CD14-positive monocyte (primary cell): ENCODE data around the gene LHFPL5. TPM values are rescaled to one million over a fixed set of nuclear protein-coding genes. Genes with fewer than 3 reads are reported as not detected.
A peak's percentile ranks its signal among the peaks of the same experiment; 100 is the strongest.

Experiments used
- DNase-seq, 3 donors: peaks; one replicate each; pipeline ENCODE4 v3.0.0-alpha.2; 2011 to 2022
- H2AFZ ChIP-seq: 2 replicates; pipeline ENCODE4 v1.6.0; 2012; ENCODE audit warnings: mild to moderate bottlenecking, low read depth, low read length, inconsistent platforms; ENCODE audit not compliant: insufficient read depth, poor library complexity, severe bottlenecking
- H3K27ac ChIP-seq, 2 donors: 1 replicate in 1 of 2; 2 replicates in 1 of 2; pipeline ENCODE4 v1.5.1; 2012 to 2013; ENCODE audit warnings: low read length in 2 of 2, control low read depth in 1 of 2, inconsistent platforms in 1 of 2, low read depth in 1 of 2, mild to moderate bottlenecking in 1 of 2
- H3K27me3 ChIP-seq, 2 donors: one replicate each; pipeline versions ENCODE4 v1.6.0 to v1.6.1; 2011 to 2013; ENCODE audit warnings: low read length in 2 of 2; ENCODE audit not compliant: control insufficient read depth in 2 of 2, insufficient read depth in 2 of 2
- H3K36me3 ChIP-seq, 2 donors: replicated peaks in 1 of 2; 1 replicate in 1 of 2; 2 replicates in 1 of 2; pipeline versions ENCODE4 v1.5.1 to v1.6.1; 2012 to 2013; ENCODE audit warnings: low read length in 2 of 2, control low read depth in 1 of 2, inconsistent platforms in 1 of 2, mild to moderate bottlenecking in 1 of 2; ENCODE audit not compliant: insufficient read depth in 2 of 2, control insufficient read depth in 1 of 2
- H3K4me1 ChIP-seq, 2 donors: 1 replicate in 1 of 2; 2 replicates in 1 of 2; pipeline versions ENCODE4 v1.5.1 to v1.6.1; 2012 to 2013; ENCODE audit warnings: low read length in 2 of 2, control low read depth in 1 of 2, inconsistent platforms in 1 of 2, mild to moderate bottlenecking in 1 of 2, moderate library complexity in 1 of 2; ENCODE audit not compliant: insufficient read depth in 2 of 2, control insufficient read depth in 1 of 2
- H3K4me2 ChIP-seq: replicated peaks from 2 replicates; pipeline ENCODE3; 2012; ENCODE audit warnings: low read length, moderate library complexity, mild to moderate bottlenecking; ENCODE audit not compliant: poor library complexity, severe bottlenecking; ENCODE audit errors: extremely low read depth
- H3K4me3 ChIP-seq, 3 experiments: fragments of 200-600 bp in 1 of 3; sonication (generic) in 1 of 3; replicated peaks in 1 of 3; 1 replicate in 2 of 3; 2 replicates in 1 of 3; pipeline ENCODE4 v1.5.1; 2011 to 2013; ENCODE audit warnings: low read length in 3 of 3, mild to moderate bottlenecking in 3 of 3, control low read depth in 2 of 3, low read depth in 2 of 3, inconsistent platforms in 1 of 3, moderate library complexity in 1 of 3
- H3K79me2 ChIP-seq: 2 replicates; pipeline ENCODE4 v1.6.0; 2012; ENCODE audit warnings: mild to moderate bottlenecking, control low read depth, inconsistent platforms, low read length, moderate library complexity; ENCODE audit not compliant: insufficient read depth
- H3K9ac ChIP-seq: 2 replicates; pipeline ENCODE4 v1.6.0; 2017; ENCODE audit warnings: low read length, mild to moderate bottlenecking; ENCODE audit not compliant: insufficient read depth, poor library complexity, severe bottlenecking
- H3K9me3 ChIP-seq, 2 donors: replicated peaks in 1 of 2; 1 replicate in 1 of 2; 2 replicates in 1 of 2; pipeline versions ENCODE4 v1.5.1 to v1.6.1; 2012 to 2013; ENCODE audit warnings: low read length in 2 of 2, control low read depth in 1 of 2; ENCODE audit not compliant: control insufficient read depth in 1 of 2, insufficient read depth in 1 of 2
- H4K20me1 ChIP-seq: 2 replicates; pipeline ENCODE4 v1.6.0; 2012; ENCODE audit warnings: mild to moderate bottlenecking, low read length, control low read depth, moderate library complexity; ENCODE audit not compliant: insufficient read depth
- H3K27ac Mint-ChIP-seq, 7 donors: one replicate each; pipeline ENCODE4 v1.8.0; 2020; ENCODE audit warnings: mild to moderate bottlenecking in 7 of 7, mixed read lengths in 7 of 7, moderate library complexity in 6 of 7, inconsistent platforms in 2 of 7
- H3K27me3 Mint-ChIP-seq, 3 donors: one replicate each; pipeline ENCODE4 v1.8.0; 2021 to 2022; ENCODE audit warnings: low read depth in 3 of 3, mild to moderate bottlenecking in 3 of 3, mixed read lengths in 3 of 3, moderate library complexity in 3 of 3, inconsistent platforms in 1 of 3
- H3K36me3 Mint-ChIP-seq, 2 donors: one replicate each; pipeline ENCODE4 v1.8.0; 2020; ENCODE audit warnings: mixed read lengths in 2 of 2, inconsistent platforms in 1 of 2, mild to moderate bottlenecking in 1 of 2
- H3K4me1 Mint-ChIP-seq: one replicate; pipeline ENCODE4 v1.8.0; 2020; ENCODE audit warnings: mild to moderate bottlenecking, mixed read lengths
- H3K4me3 Mint-ChIP-seq, 2 donors: one replicate each; pipeline ENCODE4 v1.8.0; 2020; ENCODE audit warnings: mild to moderate bottlenecking in 2 of 2, mixed read lengths in 2 of 2, moderate library complexity in 1 of 2
- H3K9me3 Mint-ChIP-seq, 7 donors: one replicate each; pipeline ENCODE4 v1.8.0; 2020 to 2022; ENCODE audit warnings: mixed read lengths in 7 of 7, mild to moderate bottlenecking in 6 of 7, moderate library complexity in 6 of 7, inconsistent platforms in 2 of 7
- CTCF ChIP-seq: fragments of 200-600 bp; IDR thresholded peaks from one replicate; pipeline ENCODE4 v1.8.0; 2022; ENCODE audit warnings: antibody characterized with exemption, mild to moderate bottlenecking
- WGBS: methylation state at CpG from one replicate; pipeline ENCODE4 v1.1.5; 2013; ENCODE audit warnings: missing lambda C conversion rate; ENCODE audit not compliant: insufficient coverage; 5-methylcytosine and 5-hydroxymethylcytosine counted together
- intact Hi-C, 2 donors: fragments of 100-400 bp; cut with micrococcal nuclease; formaldehyde crosslinking; loops; one replicate each; pipeline versions ENCODE4 v1.15.0 to v1.15.1; 2023
- polyA plus RNA-seq, 3 donors: library from polyadenylated mRNA; depleted of rRNA in 1 of 3; unstranded in 2 of 3; stranded (reverse) in 1 of 3; fragments of 300-500 nt in 2 of 3; fragments of >200 nt in 1 of 3; fragmentation: Illumina TruSeq in 2 of 3; gene quantifications; 1 replicate in 2 of 3; 2 replicates in 1 of 3; pipeline ENCODE4 v1.2.3, GENCODE V29; 2012 to 2021

LHFPL5 gene
- polyA plus RNA-seq, 3 donors = not detected

GRCh38 chr6:35852994-35853393, 47.8 kb downstream of the LHFPL5 start:
- WGBS = 100% methylated on average over 4 of the region's 4 CpGs
- H3K79me2 ChIP-seq = no peaks in the 10 kb centered on the region
- no peaks in the 10 kb centered on the region for H3K27me3 ChIP-seq
- peaks cover 0 to 5% of the 10 kb centered on the region in 2 donors for H3K9me3 ChIP-seq
- Mint-ChIP-seq H3K27ac (peak overlapping the region in 2 of 7 donors; percentile 34 to 68), H3K4me3 (no peak overlapping the region), H3K36me3 (peaks cover 60 to 72% of the 10 kb centered on the region in 2 donors), H3K27me3 (no peaks in the 10 kb centered on the region), H3K4me1 (peaks cover 40% of the 10 kb centered on the region), H3K9me3 (peaks cover 0 to 6% (median 3%) of the 10 kb centered on the region in 7 donors)
- H3K27ac ChIP-seq = no peak overlapping the region
- peaks cover 31% of the 10 kb centered on the region in 2 donors for H3K4me1 ChIP-seq
- H3K9ac ChIP-seq = no peak overlapping the region
- DNase-seq = no peak
- H3K4me2 ChIP-seq = no peak overlapping the region
- intact Hi-C loops = no loop called here
- no peaks in the 10 kb centered on the region for H4K20me1 ChIP-seq
- H3K36me3 ChIP-seq = peaks cover 26 to 70% of the 10 kb centered on the region in 2 donors
- H2AFZ ChIP-seq = no peak overlapping the region
- no peak for TF ChIP-seq CTCF
- H3K4me3 ChIP-seq = no peak overlapping the region

GRCh38 chr6:35856250-35856649, 51.1 kb downstream of the LHFPL5 start:
- peaks cover 76 to 87% of the 10 kb centered on the region in 2 donors for H3K36me3 Mint-ChIP-seq
- intact Hi-C loops = no loop called here
- Histone ChIP-seq H3K27me3 (no peaks in the 10 kb centered on the region), H3K4me3 (no peak overlapping the region), H3K4me2 (no peak overlapping the region), H3K4me1 (peaks cover 5 to 9% of the 10 kb centered on the region in 2 donors), H4K20me1 (no peaks in the 10 kb centered on the region), H3K36me3 (peaks cover 47 to 95% of the 10 kb centered on the region in 2 donors), H3K9ac (no peak overlapping the region), H3K79me2 (no peaks in the 10 kb centered on the region), H3K9me3 (no peaks in the 10 kb centered on the region), H2AFZ (no peak overlapping the region), H3K27ac (no peak overlapping the region)
- DNase-seq = no peak
- H3K9me3 Mint-ChIP-seq = no peaks in the 10 kb centered on the region
- no peak overlapping the region for H3K4me3 Mint-ChIP-seq
- H3K27me3 Mint-ChIP-seq = no peaks in the 10 kb centered on the region
- H3K27ac Mint-ChIP-seq = no peak overlapping the region
- H3K4me1 Mint-ChIP-seq = peaks cover 19% of the 10 kb centered on the region
- TF ChIP-seq CTCF = no peak
- WGBS = no CpG with 5 or more reads among the region's 1 CpG
